HCEC 1CT (cell line): Measurements from ENCODE around the gene FAR2.
"Not testable (repeated sequence)": the region's sequence is repeated elsewhere in the genome, so short reads cannot be mapped to it uniquely, and the experiment has no call there.

Experiments used
- DNase-seq: peaks from one replicate; pipeline ENCODE4 v3.0.0-alpha.2; 2017

The FAR2 gene

DNA sequence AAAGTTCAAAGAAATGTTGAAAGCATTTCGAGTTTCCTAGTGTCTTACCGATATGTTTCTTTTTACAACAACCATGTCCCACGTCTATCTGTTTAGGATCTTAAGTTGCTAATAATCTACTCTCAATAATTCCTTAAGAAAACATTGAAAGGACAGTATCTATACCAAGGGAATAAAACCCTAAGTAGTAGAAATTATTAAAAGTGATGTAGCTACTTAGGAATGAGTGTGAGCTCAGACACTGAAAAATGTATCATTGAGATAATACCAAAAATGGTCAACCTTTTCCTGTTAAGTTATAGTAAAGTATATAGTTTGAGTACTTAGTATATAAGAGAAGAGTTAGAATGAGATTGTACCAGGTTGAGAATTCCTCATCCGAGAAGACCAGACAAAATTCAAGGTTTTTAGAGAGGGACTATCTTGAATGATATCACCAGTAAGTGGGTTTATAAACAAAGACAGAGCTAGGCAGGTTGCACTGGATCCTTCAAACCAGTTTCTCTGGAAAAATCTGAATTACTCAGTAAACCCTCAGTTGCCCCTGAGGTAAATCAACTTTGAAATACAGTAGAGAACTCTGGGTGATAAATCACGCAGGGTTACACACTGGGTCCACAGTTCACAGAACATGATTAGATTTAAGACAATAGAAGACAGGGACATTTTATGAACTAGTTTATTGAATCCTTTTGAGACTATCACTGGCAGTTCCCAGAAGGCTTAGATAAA is 135.1 kb downstream of the FAR2 start:
- peak; percentile 14 for DNase-seq

DNA sequence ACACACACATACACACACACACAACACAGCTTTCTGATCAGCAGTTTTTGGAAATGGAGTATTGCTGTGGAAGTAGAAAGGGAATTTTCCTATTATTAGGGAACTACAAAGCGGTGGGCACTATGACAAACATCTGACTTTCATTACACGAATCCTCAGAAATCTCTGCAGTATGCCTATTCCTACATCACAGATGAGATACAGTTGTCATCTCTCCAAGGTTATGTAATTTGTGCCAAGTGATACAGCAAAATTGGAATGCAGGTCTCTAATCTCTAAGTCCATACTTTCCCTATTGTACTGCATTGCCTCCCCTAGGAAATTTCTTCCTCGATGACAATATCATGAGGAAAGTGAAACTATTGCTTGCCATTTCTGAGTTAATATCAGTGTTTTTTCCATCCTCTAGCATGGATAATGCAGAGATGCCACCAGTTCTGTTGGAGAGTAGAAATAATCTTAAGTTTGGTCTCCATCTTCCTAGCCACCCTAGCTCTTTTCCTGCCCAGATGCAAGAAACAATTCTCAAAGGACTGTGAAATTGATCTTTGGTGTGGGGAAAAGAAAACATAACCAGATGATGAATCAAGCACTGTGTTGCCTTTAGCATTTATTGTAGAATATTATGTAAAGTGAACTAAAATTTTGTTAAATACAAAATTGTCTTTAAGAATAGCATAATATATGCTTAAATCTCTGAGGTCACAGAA is 137.2 kb downstream of the FAR2 start:
- no peak for DNase-seq

DNA sequence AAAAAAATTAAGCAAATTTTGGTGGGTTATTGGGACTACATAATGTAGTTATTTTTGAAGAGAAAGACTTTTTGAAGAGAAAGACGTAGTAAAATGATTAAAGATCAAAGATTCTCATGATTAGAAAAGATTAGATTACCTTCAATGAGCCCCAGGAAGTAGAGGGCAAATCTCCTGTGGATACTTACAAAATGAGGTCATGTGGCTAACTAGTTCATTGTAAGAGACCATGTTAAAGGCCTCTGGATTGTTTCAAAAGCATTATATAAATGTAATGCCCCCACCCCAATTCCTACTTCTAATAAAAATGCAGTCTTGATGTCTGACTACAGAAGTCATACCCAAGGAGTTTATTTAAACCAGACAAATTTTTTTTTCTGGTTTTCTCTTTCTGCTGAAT is 138.5 kb downstream of the FAR2 start:
- no peak for DNase-seq

DNA sequence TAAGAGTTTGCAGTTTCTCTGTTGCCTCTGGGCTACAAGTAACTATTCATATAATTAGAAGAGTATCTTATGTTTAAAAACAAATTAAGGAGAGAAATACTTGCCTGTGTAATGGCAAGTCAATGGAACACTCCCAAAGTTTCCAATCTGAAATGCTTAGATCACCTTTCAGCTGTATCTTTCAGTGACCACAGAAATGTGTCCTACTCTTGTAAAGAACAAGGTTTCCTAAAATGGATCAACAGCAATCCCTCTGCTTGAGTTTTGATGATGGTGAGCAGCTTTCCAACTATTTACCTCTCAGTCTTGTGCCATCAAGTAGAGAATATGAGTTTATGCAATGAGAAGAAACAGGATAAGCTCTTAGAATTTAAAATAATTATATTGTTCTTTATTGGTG is 139.0 kb downstream of the FAR2 start:
- no peak for DNase-seq

DNA sequence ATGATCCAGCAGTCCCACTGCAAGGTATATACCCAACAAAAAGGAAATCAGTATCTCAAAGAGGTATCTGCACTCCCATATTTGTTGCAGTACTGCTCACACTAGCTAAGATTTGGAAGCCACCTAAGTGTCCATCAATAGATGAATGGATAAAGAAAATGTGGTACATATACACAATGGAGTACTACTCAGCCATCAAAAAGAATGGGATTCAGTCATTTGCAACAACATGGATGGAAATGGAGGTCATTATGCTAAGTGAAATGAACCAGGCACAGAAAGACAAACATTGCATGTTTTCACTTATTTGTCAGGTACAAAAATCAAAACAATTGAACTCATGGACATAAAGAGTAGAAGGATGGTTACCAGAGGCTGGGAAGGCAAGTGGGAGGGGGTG is 141.4 kb downstream of the FAR2 start:
- not testable (repeated sequence) for DNase-seq

DNA sequence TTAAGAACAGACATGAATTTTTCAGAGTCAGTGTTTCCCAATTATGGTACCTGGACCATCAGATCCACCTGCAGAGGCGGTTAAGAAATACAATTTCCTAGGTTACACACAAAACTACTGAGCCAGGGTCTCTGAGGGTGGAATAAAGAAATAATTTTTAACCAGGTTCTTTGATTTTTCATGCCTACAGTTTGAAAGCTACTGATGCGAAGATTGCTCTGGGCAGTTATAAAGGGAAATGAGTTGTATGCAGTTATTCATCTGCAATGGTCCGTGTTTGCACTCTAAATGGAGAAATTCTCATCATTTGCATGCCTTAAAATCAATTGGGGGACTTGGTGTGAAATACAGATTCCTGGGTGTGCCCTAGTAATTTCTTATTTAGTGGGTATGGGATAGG is 142.1 kb downstream of the FAR2 start:
- no peak for DNase-seq

DNA sequence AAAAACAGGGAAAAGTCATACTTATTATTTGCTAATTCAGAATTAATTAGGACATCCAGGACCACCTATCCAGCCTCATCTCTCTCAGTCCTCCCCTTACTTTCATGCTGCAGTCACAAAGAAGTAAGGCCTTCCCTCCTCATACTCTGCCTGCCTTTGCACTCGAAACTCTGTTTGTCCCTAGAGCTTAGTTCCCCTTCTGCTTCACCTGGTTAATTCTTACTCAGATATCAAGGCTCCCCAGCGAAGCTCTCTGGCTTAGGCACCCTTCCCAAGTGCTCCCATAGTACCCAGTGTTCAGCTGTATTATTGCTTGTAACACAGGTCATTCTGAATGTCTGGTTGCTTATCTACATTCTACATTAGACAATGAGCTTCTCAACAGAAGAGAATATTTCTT is 150.6 kb downstream of the FAR2 start:
- no peak for DNase-seq

DNA sequence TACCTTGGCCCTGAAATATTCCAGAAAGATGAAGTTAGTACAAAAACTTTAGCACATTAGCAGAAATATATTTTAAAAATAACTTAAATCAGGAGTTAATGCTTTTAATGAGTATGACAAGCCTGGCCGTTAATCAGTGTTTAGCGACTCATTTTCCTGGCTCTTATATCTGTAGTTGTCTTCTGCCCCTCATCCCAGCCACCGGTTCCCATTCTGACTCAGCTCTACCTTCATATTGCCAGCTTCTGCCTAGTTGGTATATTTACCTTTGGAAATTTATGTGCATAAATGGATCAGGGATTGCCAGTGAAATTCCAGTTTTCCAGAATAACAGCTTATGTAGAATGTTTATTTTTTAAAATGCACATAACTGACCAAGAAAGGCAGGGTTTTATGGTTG is 152.0 kb downstream of the FAR2 start:
- DNase-seq = no peak

DNA sequence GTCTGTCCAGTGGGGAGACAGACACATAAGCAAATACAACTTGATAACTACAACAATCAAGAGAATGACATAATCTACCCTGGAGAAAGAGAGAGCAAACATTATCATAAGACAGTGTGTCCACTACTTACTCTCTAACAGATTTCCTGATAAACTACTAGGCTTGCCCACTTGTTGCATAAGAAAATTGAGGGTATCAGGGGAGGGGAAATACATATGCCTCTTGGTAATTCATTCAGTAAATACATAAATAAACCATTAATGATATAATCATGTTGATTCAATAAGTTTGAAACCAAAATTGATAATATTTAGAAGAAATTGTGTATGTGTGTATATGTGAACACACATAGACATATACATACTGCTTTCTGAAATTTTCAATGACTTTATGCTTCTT is 155.3 kb downstream of the FAR2 start:
- DNase-seq = no peak

DNA sequence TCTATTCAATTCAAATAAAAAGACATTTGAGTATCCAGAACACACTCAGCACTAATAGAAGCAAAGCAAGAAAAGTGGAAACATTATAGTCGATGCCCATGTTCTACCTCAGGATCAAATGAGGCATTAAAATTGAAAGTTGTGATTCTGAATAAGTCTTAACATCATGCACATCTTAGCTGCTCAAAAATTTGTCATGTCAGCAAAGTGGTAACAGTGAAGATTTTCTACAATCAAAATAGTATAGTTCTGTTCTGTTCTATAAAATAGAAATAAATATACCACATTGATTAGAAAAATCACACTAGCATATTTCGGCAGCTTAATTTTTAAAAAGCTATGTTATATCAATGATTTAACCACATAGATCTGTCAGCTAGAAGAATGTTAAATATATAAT is 157.2 kb downstream of the FAR2 start:
- DNase-seq = no peak

DNA sequence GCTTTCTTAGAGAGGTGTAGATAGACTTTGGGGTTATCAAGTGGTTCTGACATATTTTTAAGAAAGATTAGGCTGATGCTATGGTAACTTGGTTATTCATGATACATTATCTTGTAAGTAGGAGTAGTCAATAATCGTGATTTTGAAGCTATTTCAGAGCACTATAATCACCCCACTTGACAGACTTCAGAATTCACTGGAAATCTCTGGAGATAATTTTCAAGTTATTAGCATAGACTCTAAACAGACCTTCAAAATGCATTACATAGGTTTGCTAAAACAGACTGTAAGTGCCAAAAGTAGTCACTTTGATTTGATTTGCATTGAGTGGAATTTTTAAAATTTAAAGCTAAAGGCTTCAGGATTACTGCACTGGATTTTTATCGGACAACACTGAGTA is 157.6 kb downstream of the FAR2 start:
- DNase-seq = no peak

DNA sequence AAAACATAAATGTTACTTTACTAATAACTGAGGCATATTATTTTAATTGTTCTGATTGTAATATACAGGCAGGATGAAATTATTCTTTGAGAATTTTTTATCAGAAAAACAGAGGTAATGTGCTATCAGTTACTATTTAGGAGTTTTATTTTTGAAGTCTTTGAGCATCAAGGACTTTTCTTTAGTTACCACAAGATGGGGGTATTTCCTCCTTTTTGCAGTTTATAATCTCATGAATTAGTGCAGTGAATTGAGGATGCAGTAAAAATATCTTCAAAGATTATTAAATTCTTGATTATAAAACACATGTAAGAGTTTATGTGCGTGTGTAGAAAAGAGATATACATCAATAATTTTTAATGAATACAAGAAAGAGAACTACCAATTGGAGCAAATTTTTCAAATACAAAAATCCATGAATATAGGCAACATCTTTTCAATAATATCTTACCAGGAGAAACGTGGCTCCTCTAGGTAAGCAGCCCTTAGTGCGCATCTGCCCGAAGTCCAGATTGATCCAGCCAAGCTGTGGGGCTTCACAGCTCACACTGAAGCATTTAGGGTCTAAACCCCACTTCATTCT is 160.3 kb downstream of the FAR2 start:
- peak; percentile 13 for DNase-seq

DNA sequence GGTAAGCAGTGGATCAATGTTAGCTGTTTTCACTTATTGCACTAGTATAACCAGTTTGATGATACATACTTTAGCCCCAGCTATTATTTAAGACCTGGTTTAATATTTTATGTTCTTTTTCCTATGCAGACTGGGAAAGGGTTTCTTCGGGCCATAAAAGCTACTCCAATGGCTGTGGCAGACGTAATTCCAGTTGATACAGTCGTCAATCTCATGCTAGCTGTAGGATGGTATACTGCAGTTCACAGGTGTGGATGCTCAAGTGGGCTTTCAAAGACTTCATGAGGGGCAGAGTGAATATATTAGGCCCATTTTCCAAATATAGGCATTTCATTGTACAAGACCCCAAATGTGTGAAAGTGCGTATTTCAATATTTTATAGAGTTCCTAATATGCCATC is 161.8 kb downstream of the FAR2 start:
- no peak for DNase-seq

DNA sequence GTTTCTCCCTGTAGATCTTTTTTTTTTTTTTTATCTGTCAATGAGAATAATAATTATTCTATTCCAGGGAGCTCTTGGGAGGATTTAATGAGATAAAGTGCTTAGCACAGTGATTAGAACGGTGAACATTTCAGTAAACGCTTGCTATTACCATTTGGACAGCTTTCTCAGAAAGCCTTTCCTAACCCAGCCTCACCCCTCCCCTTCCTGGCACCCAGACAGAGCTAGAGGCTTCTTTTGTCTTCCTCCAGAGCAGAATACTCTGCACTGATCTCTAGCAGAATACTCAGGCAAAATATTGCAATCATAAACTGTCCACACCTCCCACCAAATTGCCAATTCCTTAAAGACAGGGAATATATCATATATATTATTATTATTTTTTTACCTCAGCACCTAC is 165.3 kb downstream of the FAR2 start:
- DNase-seq = no peak

DNA sequence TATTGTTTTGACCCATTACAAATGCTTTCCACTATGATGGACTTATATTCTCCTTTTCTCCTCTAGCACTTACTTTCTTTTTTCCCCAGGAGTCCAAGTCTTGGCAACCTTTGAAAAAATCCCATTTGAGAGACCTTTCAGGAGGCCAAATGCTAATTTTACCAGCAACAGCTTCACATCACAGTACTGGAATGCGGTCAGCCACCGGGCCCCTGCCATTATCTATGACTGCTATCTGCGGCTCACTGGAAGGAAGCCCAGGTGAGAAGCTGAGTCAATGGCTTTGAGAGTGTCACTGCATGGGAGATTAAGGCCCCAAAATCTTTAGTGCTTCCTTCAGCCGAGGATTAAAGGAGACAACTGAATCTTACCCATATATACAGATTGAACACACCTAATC is 167.7 kb downstream of the FAR2 start:
- DNase-seq = no peak

DNA sequence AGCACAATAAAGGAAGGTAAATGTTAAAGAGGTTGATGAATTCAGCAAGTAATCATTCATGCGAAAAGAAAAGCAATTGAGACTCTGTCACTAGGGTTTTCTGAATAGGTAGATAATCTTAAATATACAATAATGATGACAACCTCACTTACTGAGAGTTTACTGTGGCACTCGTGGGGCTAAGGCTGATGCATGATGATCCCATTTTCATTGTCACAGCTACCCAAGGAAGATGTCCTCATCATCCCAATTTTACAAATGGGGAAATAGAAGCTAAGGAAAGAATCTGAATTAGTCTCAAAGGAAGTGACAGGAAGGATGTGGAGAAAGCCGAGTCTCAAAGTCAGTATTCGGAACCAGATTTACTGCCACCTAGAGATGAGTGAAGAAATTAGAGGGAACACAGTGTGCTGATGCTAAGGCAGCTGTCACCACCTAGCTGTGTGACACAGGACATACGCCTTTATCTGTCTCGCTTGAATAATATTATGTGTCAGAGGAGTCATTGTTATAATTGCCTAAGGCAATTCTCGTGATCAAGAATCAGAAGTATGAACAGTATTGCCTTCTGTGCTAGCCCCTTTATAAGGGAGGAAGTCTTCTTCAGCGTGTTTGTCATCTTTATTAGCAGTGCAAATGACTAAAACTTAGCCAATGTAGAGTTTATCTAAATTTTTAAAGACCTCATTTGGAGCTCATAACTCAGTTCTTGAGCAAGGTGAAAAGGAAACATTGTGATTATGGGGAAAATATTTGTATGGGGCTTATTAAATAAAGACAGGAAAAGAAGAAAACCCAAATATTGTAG is 168.7 kb downstream of the FAR2 start:
- peak; percentile 75 for DNase-seq

DNA sequence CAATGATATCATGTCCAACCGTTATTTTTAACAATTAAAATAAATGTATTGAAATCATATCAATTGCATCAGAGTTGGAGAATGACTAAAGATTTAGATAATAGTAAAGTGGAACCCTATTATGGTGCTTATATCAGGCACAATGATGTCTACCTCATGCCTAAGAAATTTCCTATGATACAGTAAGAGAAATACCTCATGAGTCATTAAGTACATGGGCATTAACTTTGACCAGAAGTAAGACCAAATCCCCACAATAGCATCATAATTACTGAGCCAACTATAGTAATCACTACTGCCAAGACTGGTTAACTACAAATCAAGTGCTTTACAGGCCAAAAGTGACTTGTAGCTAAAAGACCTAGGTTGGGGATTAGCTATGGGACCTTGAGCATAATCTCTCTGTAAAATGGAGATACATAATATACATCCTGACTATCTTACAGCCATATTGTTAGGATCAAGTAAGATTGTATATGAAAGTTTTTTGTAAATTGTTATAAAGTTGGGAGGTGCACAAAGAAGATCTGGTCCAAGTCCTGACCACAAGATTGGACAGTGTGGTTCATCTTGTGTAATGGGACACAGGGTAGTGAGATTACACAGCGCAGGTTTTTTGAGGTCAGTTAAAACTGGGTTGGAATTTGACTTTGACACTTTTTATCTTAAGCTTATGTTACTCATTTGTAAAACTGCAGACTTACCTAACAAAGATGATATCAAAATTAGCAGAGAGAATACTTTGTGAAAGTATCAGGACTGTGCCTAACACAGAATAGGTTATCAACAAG is 171.4 kb downstream of the FAR2 start:
- peak; percentile 98 for DNase-seq

DNA sequence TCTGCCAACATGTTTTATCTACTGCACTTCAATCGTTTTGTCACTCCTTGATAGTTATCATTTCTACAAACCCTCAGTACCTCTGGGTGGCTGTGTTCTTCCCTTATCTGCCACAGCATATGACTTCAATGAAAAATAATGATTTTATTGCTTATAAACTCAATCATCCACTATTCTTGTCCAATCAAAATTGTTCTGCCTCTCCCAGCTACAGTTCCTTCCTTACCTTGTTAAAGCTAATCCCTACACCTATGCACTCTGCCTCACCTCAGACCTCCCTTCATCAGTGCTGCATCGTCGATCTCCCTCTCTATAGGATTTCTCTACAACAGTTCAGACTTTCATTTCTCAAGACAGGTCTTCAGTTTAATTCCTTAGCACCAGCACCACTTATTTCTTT is 173.1 kb downstream of the FAR2 start:
- no peak for DNase-seq

DNA sequence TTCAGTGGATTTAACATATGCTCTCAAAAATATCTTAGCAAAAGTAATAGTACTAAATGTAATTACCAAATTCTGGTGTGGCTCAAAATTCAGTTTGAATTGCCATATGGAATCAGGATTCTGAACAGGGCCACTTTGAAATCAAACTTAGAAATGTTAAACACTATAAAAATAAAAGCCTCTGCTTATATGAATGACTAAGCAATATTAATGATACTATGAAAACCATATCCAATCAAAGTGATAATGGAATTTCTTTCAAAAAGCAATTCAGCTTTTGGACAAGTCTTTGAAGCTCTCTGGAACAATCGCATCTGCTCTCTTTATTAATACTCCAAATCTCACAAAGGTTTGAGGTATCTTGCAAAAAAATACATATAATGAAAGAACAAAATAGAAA is 180.3 kb downstream of the FAR2 start:
- no peak for DNase-seq

DNA sequence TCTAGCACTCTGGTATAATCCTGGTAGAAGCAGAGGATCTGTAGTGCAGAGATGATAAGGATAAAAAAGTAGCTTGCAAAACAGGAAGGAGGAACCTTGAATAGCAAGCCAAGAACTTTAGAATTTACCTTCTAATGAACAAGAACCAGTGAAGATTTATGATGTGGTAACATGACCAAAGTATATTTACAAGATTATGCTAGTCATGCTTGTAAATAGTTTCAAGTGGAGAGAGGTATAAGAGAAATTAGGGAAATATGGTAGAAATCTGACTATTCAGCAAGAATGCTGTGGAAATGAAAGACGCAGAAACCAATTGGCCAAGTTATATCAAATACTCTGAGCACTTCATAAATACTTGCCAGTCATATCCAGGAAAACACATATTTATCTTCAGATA is 184.1 kb downstream of the FAR2 start:
- no peak for DNase-seq

DNA sequence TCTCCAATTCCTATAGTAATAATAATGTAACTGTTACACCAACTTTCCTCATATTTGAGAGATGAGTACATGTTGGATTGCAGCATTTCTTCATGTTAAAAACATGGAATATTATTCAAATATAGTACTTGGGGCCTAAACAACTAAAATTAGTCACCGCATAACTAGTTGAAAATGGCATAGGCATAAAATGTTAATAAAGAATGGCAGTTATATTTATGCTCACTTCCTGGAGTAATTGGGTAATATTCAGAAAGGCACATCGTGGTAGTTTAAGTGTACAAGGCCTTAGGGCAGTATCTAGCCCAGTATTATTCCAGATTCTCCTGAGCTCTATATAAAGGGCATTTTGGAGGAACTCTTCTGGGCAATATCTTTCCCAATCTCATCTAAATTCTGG is 185.9 kb downstream of the FAR2 start:
- DNase-seq = peak; percentile 56

DNA sequence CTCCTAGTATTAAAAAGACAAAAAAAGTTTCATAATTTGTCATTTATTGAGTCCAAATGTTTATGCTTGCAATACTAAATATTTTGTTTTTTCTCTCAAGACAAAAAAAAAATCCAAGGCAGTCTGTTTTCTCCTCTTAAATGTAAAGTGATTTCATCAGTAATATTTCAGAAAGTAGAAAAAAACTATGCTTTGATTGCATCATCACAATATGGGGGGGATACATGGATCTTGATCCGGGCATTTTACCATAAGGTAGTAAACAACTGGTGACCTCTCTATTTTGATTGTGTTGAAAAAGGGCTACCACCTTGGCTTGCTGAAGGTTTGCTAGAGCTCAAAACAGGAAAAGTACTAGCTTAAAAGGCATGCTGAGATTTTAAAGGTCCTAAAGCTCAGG is 188.2 kb downstream of the FAR2 start:
- no peak for DNase-seq
